NCI-H2171 treated with DMSO at 0.1 percent for 48 hours (cell line): ENCODE results near the gene NPFFR1.
"Not testable (repeated sequence)": the region's sequence is repeated elsewhere in the genome, so short reads cannot be mapped to it uniquely, and the experiment has no call there.

Experiments used
- DNase-seq: peaks from one replicate; lab custom pipeline; 2025; lab: John Stamatoyannopoulos, UW

Gene NPFFR1

DNA sequence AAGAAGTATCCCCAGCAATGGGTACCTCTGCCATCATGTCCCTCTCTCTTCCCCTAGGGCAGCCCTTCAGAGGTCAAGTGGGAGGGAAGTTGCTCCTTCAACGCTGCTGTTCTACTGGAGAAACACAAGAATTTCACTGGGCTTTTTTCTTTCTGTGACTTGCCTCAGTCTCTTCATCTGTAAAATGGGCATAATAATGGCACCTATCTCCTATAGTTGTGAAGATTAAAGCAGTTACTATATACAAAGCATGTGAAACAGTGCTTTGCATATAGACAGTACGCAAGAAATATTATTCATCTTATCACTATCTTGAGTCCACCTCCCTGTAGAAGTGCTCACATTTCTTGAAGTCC is 1.6 kb upstream of the NPFFR1 start:
- no peak for DNase-seq

DNA sequence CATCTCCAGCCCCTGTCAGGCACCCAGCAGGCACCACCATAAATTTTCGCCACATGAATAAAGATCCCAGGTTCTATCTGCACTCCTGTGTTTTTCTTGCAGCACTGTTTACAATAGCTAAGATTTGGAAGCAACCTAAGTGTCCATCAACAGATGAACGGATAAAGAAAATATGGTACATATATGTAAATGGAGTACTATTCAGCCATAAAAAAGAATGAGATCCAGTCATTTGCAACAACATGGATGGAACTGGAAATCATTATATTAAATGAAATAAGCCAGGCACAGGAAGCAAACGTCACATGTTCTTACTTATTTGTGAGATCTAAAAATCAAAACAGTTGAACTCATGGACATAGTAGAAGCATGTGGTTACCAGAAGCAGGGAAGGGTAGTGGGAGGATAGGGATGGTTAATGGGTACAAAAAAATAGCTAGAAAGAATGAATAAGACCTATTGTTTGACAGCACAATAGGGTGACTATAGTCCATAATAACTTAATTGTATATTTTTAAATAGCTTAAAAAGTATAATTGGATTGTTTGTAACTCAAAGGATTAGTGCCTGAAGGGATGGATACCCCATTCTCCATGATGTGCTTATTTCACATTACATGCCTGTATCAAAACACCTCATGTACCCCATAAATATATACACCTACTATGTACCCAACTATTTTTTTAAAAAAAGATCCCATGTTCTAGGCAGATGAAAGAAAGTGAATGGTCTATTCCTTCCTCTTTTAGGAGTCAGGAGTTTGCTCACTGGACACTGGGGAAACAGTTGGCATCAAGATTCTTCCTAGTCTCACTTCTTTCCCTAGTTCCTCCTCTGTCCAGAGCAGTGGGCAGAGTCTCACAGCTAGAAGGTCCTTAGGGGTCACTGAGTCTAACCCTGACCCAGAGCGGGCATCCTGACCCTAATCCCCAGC is 1.0 kb upstream of the NPFFR1 start:
- no peak for DNase-seq

DNA sequence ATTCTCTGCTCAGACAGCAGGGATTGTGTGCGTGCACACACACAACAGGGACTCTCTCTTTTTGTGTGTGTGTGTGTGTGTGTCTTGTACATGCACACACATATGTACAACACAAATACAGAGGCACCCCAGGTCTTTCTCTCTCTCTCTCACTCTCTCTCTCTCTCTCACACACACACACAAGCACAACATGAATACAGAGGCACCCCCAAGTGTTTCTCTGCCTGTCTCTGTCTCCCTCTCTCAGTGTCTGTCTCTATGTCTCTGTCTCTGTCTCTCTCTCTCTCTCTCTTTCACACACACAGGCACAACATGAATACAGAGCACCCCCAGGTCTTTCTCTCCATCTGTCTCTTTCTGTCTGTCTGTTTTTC is 746 bp downstream of the NPFFR1 start:
- no peak for DNase-seq

DNA sequence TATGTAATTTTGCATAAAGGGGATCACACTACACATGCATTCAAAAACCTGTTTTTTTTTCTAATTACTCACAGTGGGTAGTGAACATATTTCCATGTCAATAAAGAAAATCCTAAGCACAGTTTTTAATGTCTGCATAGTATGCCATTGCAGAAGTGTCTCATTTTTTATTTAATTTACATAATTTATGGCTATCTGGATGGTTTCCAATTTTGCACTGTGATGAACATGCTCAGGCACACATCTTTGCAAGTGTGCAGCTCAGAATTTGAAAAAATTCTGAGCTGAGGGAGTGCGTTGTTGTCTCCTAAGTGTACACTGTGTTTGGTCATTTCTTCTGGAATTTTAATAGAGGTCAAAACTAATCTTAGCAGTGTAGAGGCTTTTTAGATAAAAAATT is 2.2 kb downstream of the NPFFR1 start:
- DNase-seq, result no peak

DNA sequence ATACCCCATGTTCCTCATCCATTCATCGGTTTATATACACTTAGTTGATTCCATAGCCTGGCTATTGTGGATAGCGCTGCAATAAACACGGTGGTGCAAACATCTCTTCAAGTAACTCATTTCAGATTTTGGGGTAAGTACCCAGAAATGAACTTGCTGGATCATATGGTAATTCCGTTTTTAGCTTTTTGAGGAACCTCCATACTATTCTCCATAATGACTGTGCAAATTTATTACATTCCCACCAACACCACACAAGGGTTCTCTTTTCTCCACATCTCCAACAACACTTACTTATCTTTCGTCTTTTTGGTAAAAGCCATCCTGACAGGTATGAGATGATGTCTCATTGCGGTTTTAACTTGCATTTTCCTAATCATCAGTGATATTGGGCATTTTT is 3.7 kb downstream of the NPFFR1 start:
- DNase-seq, result no peak

DNA sequence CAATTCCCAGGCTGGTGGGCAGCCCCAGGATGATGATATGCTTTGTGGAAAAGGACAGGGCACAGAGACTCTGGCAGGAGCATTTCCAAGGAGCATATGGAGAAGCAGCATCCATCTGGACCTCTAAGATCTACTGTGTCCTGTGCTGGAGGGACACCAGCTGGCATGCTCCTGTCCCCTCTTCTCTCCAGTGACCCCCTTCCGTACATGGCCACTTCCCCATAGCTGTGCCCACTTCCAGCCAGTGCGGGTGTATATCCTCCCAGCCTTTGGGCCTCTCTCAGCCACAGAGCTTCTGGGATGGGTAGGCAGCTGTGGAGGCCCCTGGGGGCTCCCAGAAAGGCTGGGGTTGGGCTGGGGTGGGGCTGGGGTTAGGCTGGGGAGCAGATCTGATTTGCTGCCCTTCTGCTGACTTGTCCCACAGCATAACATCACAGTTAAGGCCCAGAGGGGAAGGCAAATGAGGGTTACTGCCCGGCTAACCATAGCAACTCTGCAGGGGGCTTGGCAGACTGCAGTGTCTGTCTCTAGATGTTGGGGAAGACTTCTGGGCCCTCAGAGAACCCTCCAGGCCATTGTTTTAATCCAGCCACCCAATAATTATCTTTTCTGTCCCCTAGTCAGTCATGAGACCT is 6.3 kb downstream of the NPFFR1 start:
- DNase-seq, result no peak

DNA sequence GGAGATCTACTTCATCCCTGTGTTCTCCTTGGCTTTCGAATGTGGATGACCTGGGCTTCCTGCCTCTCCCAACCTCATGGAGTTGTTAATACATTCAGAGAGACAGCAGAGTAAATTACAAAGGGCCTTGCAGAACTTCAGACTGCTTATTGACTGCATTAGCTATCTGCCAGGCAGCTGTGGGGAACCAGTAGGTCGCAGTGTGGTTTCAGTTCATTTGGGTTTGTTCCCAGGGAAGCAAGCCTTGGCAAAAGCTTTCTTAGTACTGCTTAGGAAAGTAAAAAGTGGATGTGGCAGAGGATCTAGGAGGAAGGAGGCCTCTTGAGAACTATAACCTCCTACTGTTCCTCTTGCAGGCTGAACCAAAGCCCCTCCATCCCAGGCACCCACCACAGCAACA is 9.2 kb downstream of the NPFFR1 start:
- DNase-seq, result no peak

DNA sequence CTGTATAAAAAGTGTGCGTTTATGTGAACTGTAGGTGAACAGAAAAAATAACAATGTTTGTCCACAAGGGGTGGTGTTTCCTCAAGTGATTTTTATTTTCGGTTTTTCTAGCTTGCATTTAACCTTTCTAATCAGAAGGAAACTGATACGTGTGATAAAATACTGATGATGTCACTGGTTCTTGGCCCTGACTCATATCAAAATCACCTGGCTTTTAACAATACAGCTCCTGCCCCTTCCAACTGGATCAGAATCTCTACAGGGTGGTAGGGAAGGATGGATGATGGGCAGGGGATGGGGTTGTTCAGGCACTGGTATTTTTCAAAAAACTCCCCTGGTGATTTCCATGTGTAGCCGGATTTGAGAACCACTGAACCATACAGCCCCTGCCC is 10.9 kb downstream of the NPFFR1 start:
- DNase-seq, result no peak

DNA sequence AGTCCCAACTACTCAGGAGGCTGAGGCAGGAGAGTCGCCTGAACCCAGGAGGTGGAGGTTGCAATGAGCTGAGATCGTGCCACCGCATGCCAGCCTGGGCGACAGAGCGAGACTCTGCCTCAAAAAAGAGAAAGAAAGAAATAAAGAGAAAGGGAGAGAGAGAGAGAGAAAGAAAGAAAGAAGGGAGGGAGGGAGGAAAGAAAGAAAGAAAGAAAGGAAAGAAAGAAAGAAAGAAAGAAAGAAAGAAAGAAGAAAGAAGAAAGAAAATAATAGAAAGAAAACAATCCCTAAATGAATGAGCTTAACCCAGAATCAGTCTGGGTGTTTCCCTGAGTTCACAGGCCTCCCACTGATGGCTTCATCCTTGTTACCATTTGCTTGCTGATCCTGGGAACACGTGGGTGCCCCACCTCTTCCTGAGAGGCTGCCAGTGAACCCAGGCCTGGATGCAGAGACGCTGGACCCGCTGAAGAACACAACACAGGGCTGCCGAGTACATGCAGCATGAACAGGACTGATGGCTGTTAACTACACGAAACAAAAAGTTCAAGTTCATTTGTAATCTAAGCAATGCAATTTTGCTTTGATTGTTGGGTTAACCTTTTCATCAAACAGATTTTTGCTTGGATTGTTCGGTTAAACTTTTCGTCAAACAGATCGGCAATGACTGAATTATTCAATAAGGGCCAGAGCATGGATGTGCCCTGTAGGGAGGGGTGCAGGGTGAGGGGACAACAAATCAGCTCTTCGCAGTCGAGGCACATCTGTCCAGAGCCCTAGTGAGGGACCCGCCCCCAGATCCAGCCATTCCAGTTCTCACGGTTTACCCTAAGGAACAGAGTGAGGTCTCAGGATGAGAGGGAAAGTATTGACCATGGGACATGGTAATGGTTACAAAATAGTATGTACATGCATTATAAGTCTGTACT is 11.5 kb downstream of the NPFFR1 start:
- DNase-seq, result no peak

DNA sequence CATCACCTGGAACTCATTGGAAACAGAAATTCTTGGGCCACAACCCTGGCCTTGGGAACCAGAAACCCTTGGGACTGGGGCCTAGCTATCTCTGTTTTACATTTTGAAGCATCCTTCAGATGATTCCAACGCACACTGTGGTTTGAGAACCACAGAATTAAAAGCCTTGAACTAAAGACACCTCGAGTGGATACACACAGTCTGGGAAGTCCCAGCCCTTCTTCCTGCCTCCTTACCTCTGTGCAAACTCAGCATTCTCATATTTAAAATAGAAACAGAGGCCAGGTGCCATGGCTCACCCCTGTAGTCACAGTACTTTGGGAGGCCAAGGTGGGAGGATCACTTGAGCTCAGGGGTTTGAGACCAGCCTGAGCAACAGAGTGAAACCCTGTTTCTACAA is 12.9 kb downstream of the NPFFR1 start:
- DNase-seq, result no peak

DNA sequence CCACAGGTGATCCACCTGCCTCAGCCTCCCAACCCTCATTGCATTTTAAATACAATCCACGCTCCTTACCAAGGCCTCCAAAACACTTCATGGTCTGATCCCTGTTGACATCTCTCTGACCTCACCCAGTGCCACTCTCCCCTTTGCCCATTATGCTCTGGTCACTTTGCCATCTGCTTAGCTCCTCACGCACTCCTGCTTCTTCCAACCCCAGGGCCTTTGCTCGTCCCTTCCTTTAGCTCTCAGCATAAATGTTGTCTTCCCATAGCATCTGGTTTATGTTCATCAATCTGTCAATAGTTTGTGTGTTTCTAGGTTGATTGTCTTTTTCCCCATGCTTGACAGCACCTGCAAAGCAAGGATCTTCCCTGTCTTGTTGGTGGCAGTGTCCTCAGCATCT is 14.1 kb downstream of the NPFFR1 start:
- no peak for DNase-seq

DNA sequence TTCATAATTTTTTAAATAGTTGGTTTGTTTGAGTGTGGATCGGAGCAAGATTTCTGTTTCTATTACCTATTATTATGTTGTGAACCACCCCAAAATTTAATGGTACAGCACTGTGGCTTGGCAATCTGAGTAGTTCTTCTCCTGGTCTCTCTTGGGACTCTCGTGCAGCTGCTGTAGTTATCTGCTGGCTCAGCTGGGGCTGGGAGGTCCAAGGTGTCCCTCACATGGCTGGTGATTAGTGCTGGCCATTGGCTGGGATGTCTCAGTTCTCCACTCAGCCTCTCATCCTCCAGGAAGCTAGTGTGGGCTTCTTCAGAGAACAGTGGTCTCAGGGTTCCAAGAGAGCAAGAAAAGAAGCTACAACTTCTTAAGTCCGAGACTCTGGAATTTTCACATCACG is 15.4 kb downstream of the NPFFR1 start:
- no peak for DNase-seq

DNA sequence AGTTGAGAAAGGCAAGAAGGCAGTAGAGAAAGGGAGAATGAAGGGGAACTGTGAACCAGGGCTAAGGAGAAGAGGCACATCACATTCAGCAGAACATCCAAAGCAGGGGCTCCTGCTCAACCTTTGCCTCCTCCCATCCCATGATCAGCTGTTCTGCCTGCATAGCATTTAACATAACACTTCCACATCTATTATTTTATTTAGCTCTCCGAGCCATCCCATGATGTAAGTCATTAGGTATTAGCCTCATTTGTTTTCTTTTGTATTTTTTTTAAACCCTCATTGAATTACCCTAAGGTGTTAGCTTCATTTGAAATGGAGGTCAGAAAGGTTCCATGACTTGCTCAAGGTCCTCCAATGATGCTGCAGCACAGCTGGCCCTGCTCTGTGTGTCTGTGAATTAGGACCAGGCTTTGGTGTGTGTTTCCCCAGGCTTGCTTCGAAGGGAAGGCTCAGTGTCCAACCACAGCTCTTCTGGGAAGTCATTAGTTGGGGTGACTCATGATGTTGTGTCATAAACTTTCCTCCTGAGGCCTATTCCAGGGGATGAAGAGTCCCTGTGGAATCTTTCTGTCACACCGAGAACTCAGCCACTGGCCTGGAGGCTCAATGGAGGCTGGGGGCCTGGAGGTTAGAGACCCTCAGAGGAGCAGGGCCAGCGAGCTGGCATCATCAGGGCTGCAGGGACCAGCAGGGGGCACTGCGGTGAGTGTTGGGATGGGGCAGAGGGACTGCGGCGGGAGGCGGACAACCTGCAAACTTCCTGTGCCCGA is 16.5 kb downstream of the NPFFR1 start:
- no peak for DNase-seq

DNA sequence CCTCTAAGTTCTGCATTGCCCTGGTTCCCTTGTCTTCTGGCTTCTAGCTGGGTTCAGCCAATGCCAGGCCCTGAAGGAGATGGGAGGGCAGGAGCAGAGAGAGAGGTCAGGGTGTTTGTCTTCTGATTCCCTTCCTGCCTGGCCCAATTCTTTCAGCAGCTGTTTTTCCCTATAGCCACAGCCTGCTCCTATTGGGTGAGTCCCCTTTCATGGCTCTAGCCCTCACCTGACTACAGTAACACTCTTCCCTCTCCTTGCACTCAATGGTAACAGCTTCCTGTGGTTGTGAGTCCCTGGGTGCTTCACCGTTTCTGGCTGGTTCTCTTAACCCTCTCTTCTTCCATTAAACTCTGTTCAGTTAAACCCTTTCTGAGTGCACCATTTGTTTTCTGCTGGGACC is 17.1 kb downstream of the NPFFR1 start:
- DNase-seq, result no peak

DNA sequence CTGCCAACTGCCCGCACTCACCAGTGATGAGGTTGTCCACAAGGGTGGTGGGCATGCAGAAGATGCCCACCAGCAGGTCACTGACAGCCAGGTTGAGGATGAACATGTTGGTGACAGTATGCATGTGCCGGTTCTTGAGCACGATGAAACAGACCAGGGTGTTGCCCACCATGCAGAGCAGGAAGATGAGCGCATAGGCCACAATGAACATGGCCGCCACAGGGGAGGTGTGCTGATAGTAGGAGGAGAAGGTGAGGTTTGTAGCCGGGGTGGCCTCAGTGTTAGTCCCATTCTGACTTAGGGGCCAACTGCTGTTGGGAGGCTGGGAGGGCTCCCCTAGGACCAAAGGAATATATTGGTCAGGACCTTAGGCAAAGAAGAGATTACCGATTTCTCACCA is 17.7 kb downstream of the NPFFR1 start:
- no peak for DNase-seq

DNA sequence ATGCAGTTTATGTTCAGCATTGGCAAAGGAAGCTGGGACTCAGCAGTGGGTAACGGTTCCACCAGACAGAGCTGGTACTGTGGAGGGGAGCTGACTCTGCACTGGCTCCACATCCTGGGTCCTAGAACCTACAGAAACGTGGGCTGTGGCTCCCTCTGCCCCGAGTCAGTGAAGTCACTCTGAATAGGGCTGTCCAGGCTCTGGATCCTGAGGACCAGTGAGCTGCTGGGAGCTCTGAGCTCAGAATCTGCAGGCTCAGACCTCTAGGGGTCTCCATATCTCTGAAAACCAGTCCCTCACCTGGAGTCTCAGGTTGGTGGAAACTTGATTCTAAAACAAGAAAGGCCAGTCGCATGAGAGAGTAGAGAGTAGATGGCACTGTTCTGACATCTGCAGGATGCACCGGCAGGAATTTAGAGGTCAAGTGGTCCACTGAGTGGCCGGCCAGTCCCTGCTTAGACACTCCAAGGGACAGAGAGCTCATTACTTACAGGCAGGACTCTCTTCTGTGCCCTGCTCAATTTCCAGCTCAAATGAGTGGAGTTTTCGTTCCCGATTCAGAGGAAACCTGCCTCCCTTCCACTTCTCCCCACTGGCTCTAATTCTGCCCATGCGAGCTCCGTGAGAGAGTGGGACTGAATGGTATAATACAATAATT is 18.6 kb downstream of the NPFFR1 start:
- DNase-seq, result peak; percentile 1

DNA sequence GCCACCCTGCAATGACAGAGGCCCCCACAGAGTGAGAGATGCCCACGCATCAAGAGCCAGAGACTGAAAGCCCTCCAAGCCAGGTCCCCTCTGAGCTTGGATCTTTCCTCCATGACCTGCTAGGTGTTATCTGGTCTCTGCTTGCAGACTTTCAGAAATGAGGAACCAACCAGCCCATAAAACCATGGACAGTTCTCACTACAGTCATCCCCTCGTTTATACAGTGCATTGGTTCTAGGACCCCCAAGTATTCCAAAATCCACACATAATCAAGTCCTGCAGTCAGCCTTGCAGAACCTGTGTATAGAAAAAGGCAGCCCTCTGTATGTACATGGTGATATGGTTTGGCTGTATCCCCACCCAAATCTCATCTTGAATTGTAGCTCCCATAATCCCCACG is 23.1 kb downstream of the NPFFR1 start:
- no peak for DNase-seq

DNA sequence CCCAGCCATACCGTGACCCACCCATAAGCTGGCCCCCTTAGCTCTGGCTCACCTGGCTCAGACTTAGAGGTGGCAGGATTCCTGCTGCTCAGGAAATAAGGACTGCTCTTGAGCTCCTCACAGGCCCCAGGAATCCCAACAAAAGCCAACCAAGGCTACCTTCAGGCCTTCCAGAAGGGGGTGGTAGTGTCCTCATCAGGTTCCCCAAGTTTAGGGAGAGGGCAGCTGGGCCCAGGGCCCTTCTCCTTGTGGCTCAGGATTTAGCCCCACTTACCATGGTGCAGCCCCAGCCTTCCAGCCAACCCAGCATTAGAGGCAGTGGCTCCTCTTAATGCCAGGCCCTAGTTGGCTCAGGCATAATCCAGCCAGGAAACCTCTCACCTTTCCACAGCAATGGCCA is 23.5 kb downstream of the NPFFR1 start:
- no peak for DNase-seq

DNA sequence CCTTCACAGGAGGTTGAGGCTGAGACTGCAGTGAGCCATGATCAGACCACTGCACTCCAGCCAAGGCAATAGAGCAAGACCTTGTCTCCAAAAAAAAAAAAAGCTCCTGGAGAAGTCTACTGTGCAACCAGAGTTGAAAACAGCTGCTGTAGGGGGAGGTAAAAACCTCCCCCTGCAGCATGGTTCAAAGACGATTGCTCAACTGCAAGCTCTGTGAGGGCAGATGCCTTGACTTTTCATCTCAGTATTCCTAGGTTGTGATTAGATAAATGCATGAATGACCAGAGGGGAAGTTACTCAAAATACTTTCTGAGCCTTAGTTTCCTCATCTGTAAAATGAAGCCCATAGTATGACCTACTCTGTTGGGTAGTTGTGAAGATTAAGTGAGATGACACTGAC is 25.6 kb downstream of the NPFFR1 start:
- no peak for DNase-seq

DNA sequence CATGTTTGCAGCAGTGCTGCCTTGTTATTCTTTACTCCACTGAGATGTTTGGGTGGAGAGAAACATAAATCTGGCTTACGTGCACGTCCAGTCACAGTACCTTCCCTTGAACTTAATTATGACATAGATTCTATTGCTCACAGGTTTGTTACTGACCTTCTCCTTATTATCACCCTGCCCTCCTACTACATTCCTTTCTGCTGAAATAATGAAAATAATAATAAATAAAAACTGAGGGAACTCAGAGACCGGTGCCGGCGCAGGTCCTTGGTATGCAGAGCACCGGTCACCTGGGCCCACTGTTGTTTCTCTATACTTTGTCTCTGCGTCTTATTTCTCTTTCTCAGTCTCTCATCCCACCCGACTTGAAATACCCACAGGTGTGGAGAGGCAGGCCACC is 26.0 kb downstream of the NPFFR1 start:
- DNase-seq, result not testable (repeated sequence)

DNA sequence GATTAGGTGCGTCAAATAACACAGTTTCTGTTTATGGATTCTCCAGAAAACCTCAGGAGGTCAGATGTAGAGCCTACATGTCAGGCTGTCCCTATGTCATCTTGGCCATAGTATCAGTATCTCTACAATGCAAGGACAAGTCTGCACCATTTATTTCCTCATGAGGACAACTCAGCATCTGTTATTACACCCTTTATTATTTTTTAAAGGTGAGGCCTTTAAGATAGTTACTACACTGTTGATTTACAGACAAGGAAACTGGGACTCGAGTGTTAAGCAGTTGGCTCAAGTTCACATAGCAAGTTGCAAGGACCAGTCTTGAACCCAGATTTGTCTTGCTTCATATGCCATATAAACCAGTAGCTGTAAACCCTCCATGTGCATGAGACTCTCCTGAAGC is 27.3 kb downstream of the NPFFR1 start:
- no peak for DNase-seq
